NCI-H510A treated with DMSO at 0.1 percent for 48 hours (cell line): ENCODE measurements around the gene MTHFSD.

ENCODE experiments used
- DNase-seq: peaks from one replicate; lab custom pipeline; 2025; lab: John Stamatoyannopoulos, UW

The MTHFSD gene

DNA sequence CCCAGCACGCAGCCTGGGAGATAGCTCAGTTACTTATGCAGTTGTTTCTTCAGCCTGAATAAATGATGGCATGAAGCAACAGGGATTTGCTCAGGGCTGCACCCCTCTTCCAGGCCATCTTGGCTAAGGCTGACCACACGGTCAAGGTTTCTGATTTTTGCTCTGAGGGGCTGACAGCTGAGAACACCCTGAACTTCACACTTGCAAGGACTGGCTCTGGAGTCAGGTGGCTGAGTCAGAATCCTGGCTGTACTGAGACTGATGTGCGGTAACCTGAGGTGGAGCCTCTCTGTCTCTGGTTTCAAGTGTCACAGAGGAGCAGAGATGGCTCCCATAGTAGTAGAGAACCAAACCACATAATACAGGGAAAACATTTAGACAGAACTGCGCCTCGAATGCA, 4.8 kb downstream of the MTHFSD start:
- DNase-seq = no peak

DNA sequence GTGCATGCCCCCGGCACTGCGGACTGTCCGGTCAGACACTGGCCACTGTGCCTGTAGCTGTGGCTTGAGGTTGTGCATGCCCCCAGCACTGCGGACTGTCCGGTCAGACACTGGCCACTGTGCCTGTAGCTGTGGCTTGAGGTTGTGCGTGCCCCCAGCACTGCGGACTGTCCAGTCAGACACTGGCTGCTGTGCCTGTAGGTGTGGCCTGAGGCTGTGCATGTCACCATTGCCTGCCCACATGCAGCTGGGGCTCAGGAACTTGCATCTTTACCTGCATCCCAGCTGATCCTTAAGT, 5.2 kb downstream of the MTHFSD start:
- DNase-seq = no peak

DNA sequence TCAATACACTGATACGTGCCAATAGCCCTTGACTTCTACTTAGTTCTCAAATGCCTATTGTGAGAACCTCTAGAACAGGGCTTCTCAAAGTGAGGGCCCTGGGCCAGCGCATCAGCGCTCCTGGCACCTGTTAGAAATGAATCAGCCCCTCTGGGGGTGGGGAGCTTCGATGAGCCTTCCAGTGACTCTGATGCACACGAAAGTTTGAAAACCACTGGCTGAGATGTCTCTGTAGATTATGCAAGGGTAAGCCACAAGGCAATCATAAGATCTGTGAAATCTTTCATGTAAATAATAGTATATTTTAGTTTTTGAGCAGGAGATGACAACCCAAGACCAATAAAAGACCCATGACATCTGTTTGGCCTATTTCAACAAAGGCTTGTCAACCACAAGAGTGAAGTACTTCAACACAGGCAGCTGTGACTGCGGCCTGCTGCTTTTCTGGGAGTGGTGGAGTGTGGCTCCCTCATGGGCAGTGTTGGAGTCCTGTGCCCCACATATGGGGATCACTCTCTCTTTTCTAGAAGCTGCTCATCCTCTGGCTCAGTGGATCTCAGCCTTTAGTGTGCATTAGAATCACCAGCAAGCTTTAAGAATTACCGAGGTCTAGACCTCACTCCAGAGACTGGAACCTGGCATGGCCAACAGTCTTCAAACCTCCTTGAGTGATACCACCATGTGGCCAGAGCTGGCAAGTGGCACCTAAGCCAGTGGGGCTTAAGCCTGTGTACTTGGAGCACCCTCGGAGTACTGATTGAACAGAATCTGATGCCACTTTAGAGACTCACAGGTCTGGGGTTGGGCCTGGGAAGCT, 5.8 kb downstream of the MTHFSD start:
- no peak for DNase-seq

DNA sequence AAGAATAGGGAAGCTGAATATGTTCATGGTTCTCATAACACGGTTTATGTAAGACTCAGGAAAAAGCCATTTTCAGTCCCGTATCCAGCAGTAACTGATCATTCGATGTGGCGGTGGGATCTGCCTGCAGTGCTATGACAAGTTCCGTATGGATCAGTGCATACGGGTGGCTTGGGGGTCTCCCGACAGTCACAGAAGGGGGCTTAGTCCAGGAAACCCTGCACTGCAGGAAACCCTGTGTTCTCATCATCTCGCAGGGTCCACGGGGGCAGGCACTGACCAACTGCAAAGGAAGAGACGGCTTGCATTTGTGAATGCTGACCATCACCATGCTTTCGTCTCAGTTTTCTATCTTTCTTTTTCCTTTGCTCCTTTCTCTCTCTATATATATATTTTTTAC, 7.7 kb downstream of the MTHFSD start:
- DNase-seq = no peak

DNA sequence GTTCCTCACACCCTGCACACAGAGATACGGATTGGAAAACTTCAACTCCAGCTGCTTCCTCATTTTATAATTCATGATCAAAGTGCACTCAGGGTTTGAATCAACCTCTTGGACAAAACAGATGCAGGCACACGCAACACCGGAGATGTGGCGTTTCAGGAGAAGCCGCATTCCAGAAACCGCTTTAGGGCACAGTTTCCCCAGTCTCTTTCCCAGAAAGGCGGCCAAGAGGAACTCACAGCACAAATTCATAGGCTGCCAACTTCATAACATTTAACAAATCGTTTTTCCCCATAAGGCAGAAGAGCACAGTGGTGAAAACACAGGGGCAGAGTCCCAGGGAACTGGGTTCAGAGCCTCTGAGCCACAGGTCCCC, 8.4 kb downstream of the MTHFSD start:
- no peak for DNase-seq

DNA sequence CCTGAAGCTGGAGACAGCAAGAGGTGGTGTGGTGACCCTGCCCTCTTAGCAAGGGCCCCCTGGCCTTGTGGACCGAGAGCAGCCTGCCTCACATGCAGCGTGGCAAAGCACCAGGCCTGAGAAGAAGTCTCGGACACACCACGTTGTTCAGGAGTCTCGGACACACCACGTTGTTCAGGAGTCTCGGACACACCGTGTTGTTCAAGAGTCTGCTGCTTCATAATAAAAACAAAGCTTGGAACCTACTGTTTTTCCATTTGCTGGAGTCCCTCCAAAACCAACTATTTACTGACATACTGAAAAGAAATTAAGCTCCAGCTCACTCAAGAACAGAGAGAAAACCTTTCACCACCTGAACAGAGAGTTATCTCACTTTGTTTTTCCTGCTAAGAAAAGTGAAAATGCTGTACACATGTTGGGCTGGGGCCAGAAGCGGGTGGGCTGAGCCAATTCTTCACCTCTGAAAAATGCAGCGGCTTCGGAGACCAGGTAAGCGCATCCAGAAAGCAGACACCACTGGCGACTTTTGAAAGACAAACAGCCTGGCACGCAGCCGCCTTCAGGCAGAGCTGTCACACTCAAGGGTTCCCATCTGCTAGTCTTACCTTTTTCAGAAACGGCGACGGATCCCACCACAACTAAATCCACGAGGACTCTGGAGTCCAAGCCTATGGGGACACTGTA, 8.9 kb downstream of the MTHFSD start:
- no peak for DNase-seq

DNA sequence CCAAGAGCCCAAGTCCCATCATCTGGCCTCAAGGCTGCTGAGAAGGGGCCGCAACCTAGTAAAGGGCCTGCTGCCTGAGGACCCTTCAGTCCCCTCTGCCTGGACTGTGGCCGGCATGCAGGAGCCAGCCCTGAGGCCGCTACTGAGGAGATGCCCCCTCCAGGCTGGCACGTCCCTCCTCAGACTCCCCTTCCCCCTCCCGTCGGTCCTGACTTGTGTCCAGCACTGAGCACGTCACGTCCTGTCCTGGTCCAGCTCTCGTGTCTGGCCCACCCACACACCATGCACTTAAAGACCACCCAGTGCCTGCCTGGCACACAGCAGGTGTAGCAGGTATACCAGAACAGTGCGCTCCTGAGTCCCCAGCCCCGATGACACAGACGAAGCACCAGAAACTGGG, 9.6 kb downstream of the MTHFSD start:
- no peak for DNase-seq

DNA sequence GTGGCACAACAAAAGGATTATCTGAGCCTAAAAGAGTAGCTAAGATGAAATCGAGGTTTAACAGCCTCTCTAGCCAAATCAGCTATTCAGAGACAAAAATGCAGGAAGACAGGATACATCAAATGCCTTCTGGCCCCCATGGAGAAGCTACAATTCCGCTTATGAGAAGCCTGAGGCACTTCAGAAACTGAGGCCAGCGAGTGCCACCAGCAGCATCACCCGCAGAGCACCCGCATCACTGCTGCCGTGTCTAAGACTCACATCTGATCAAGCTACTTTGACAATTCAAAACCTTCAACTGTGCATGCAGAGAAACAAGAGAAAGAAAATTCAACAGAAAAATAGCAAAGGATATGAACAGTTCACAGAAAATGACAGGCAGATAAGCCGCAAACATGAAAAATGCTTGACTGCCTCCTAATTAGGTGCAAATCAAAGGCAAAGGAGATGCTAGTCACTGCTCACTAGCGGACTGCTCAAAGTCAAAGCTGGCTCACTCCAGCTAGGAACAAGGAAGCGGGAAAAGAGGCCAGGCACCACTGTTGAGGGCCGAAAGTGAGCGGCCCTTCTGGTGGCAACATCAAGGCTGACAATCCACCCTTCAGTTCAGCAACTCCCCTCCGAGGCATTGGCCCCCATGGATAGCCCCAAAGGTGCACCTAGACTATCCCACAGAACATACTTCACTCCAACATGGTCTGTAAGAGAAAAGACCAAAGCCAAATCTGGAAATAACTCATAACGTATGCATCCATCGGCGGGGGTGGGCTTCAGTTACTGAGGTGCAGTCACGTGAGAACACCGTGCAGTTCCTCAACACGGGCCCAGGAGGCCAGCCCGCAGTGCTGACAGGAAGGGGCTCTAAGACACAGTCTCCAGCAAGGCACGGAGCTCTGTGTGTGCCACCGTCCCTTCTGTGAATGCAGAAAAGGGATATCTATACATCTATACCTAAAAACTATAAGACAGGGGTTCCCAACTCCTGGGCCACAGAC, 12.0 kb downstream of the MTHFSD start:
- DNase-seq = no peak

DNA sequence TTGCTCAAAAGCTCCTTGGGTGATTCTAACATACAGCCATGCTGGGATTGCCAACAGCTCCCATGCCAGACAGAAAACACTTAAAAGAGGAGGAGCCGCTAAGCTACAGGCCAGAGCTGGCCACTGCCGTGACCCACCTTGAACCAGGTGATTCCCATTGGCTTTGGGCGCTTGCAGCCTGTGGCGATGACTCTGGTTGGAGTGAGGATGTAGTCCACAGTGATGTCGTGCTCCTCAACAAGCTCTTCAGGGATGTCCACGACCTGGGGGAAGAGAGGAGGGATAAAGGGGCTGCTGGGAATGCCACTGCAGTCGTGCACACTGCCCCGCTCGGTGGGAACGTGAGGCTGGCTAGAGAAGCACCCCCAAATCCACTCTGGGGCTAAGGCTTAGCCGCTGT, 13.5 kb downstream of the MTHFSD start:
- DNase-seq = no peak

DNA sequence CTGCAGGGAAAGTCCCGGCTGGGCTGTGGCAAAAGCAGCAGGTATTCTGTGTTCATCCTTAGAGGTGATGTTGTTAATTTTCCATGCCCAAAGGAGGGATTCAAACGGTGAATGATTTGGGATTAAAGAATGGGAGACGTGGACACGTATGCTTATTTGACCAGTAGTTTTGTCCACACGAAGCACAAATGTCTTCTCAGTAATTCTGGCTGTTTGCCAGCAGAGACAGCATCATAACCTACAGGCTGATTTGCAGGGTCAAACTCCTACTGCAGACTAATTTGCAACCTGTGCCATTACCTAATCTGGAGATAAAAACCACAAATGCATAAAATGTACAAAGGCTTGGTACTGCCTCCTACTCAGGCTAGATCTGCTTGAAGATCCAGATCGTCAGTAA, 14.1 kb downstream of the MTHFSD start:
- DNase-seq = no peak

DNA sequence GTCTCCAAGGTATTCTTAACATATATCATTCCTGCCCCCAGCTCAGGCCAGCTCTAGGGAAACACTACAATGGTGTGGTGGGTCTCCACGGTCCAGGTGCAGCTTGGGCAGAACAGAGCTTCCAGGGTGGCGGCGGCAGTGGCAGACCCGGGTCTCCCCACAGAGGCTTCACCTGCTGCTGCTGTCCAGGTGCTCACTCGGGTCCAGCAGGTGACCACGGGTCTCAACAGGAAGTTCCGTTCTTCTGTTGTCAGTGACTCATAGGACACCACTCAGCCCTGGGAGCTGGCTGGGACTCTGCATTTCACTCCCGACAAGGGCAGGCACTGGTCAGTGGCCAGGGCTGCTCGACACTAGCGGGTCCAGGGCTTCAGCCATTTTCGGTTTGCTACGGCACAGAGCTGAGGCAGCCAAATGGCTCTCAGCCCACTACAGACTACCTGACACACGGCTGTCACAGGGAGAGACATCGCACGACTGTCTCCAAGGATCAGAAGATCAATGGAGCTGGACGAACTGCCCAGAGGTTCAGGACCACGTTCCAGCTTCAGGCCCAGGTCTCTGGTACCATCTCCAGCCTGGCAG, 16.7 kb downstream of the MTHFSD start:
- no peak for DNase-seq

DNA sequence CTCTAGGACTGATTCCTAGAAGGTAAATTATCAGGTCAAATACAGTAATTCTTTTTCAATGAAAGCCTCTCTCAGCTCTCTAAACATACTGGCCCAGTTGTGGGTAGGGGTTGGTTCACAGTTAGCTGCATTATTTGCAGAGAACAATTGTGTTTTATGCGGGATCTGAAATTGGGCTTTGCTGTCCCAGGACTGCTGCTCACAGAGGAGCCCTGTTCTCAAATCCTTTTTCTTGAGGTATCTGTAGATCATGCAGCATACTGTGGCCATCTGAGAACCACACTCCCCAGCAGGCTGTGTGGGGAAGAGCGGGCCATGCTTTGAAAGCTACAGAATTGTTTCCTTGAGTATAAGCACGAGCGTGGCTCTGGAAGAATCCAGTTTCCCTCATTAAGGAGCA, 17.5 kb downstream of the MTHFSD start:
- DNase-seq = no peak

DNA sequence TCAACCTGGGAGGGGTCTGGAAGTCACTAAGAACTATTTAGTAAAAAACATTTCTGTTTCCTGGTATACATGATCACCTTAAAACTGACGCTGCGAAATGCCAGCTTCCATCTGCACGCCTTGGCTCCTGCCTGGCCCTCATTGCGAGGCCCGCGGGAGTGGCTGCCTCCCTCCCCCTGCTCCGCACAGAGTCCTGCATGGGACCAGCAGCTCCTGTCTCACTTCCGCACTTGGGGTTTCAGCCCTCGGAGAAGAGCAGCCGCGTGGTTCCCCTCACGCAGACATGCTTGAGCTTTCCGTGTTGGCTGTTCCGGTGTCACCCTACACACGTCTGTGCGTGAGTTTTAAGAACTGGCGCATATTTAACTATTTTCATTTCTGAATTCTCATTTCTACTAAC, 18.4 kb downstream of the MTHFSD start:
- no peak for DNase-seq

DNA sequence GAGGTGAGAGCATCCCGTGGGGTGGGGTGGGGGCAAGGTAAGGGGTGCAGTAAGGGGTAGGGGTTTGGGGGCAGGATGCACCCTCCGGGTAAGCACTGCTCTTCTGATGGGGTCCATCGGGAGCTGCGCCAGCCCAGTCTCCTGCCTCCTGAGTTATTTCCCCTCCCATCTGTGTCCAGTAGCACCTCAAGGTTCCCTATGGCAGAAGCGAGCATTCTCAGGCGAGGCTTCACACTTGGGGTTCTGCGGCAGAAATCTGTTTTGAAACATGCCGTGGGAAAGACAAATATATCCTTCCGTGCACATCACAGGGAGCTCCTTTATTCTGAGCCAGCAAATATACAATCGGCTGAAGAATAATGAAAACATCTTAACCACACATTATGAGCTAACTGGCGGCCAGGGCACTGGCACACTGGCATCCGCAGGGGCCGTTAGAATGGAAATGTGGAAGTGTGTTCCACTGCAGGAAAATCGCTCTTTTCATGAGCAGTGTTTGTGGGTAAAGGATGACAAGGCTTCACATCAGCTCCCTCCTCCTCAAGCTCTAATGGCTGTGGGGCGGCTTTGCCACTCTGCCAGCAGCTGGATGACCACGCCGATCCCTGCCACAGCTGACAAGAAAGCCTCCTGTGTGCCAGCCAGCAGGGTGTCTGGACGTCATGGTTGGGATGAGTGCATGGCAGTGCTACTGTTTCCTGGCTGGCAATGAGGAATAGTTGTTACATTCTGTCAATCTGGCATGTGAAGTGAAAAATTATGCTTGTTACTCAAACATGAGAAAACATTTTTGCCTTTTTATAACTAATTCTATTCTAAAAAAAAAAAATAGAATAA, 20.0 kb downstream of the MTHFSD start:
- no peak for DNase-seq

DNA sequence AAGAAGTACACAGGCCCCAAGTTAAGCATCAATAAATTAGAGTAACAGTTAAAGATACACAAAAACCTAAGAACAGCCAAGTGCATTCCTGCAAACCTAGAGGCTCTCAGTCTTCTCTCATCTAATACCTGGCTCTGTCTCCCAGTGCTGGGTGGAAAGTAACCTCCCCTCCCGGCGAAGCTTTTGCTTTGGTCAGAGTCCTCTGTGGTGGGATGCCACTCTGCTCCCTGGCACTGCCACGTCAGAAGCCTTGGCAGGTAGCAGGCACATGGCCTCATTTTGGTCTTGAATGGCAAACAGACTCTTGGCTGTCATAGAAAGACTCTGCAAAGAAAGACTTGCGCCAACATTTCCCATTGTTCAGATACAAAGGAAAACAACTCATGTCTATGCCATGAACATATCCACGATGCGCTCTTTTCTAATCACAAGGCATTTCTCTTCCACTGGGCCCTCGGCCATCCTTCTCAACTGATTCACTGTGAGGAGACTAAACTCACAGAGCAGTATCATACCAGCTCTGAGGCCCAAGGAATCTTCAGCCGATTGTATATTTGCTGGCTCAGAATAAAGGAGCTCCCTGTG, 21.2 kb downstream of the MTHFSD start:
- DNase-seq = no peak

DNA sequence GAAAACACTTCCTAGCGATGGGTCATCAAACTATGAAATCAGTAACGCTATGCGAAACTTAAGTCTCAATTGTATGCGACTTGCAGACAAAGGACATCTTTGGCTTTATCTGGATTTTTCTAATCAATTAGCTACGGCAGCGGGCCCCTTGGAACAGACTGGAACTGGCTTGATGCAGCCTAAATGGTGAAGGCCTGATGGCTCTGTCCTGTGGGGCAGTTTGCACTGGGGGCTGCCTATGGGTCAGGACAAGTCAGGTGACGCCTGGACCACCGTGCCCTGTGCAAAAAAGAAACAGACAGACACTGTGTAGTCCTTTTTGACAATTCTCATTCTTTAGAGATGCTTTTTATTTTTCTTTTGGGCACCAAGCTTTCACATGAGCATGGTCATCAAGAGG, 22.0 kb downstream of the MTHFSD start:
- DNase-seq = no peak

DNA sequence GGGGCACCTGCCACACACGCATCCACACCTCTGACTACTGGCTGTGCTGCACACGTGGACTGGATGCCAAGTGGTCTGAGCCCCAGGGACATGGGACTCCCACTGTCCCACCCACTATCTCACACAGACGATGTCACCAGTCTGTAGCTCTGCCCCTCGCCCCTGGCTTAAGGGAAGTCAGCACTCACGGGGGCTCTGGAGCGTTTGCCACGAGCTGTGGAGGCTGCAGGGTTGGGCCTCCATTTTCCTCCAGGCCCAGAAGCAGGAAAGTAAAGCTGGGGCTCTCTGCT, 22.6 kb downstream of the MTHFSD start:
- no peak for DNase-seq

DNA sequence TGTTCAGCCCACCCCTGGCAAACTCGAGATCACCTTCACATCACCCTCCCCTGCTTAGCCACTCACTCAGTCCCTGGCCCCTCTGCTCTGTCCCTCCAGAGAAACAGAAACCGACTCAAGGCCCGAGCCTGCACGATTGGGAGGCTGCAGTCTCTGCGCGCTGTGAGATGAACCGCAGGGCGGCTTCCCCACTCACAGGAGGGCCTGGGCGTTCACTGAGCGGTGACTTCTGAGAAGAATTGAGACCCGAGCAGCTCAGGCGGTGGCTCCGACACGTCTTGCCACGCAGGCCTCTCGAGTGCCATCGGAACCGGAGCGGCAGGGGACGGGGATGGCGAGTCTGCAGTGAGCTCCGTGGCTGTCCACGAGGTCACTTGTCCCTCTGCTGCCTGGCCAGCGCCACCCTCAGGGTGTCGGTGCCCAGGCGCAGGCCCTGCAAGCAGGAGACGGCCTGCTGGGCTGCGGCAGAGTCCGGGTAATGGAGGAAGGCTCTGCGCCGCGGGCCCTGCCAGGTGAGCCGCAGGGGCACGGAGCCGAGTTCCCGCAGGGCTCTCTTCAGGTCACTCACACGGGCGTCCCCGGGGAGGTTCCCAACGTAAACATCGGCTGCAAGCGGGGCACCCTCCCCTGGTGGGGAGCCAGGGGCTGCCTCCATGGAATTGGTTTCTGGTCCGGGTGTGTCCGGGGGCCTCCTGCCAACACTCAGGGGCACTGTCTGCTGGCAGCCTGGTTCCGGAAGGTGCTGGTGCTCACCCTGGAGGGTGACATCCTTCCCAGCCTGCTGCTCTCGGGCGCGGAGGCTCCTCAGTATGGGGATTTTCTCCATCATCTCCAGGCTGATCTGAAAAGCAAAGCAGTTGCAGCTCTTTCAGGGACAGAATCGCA, 23.2 kb downstream of the MTHFSD start:
- no peak for DNase-seq

DNA sequence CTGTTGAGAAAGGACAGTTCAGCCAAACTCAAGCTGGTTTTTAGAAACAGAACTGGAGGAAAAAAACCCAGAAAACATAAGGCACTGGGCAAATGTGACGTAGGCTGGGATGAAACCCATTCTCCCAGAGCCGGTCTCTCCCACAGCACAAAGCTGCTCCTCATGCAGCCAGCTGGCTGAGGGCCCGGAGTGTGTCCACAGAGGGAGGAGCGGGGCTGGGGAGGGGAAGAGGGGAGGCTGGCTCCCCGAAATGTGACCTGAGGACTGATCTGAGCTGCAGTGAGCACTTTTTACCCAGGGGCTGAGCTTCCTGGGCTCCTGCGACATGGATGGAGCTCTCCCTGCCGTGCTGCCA, 23.9 kb downstream of the MTHFSD start:
- no peak for DNase-seq
